ENCODE measurements around the gene GRM8. TPM values are rescaled to one million over a fixed set of nuclear protein-coding genes. Genes with fewer than 3 reads are reported as not detected.

GRM8 gene
- total RNA-seq, 1 experiment from 2014 or later, result 1.8 TPM

- Histone ChIP-seq H3K79me1 (ENCODE audit: insufficient read depth, low read depth, low read length, poor library complexity, severe bottlenecking) (no peaks in the 10 kb centered on the region), H3K56ac (ENCODE audit: insufficient read length, low read depth, low read length) (no peak overlapping the region), H4K8ac (replicated peaks; ENCODE audit: insufficient read length, low read depth, low read length) (no peak overlapping the region), H3K9ac (ENCODE audit: extremely low read depth, insufficient read length, low read length) (no peak overlapping the region), H2BK15ac (ENCODE audit: low read depth, low read length) (no peak overlapping the region), H4K5ac (ENCODE audit: insufficient read length, low read depth, low read length) (no peak overlapping the region), H2AFZ (ENCODE audit: low read length) (no peak overlapping the region), H2BK12ac (ENCODE audit: insufficient read length, low read depth, low read length) (no peak overlapping the region), H3K4me1 (ENCODE audit: insufficient read depth, low read length) (no peaks in the 10 kb centered on the region; the same call in 1 of the 2 replicates), H3K18ac (ENCODE audit: insufficient read length, low read depth, low read length) (no peak overlapping the region), H4K20me1 (ENCODE audit: control insufficient read depth, insufficient read depth, insufficient read length) (no peaks in the 10 kb centered on the region), H3K14ac (ENCODE audit: insufficient read depth, low read length) (no peak overlapping the region; the same call in 1 of the 2 replicates), H2BK120ac (ENCODE audit: low read depth, low read length, poor library complexity, severe bottlenecking) (no peak overlapping the region), H3K4me2 (ENCODE audit: insufficient read depth, insufficient read length, low read length) (no peak overlapping the region), H3K27ac (ENCODE audit: insufficient read length, low read depth, low read length) (no peak overlapping the region), H3K79me2 (ENCODE audit: insufficient read depth, low read length) (no peaks in the 10 kb centered on the region), H2BK20ac (ENCODE audit: low read depth, low read length, poor library complexity, severe bottlenecking) (no peak overlapping the region), H3K4ac (ENCODE audit: low read depth, low read length) (no peak overlapping the region), H3T11ph (ENCODE audit: low read length) (no peak overlapping the region), H2AK5ac (ENCODE audit: insufficient read length, low read length) (no peak overlapping the region), H4K91ac (ENCODE audit: insufficient read length, low read depth, low read length) (no peak overlapping the region), H3K27me3 (ENCODE audit: insufficient read depth, low read length) (no peaks in the 10 kb centered on the region), H3K23ac (ENCODE audit: insufficient read length, low read depth, low read length) (no peak overlapping the region), H3K23me2 (ENCODE audit: insufficient read length, low read depth, low read length, poor library complexity, severe bottlenecking) (no peaks in the 10 kb centered on the region), H3K9me3 (ENCODE audit: control insufficient read depth, low read depth, low read length) (no peaks in the 10 kb centered on the region), H2BK5ac (ENCODE audit: insufficient read length, low read length) (no peak overlapping the region)
- WGBS (ENCODE audit: extremely low coverage, insufficient read length, low lambda C conversion rate), result no CpG with 5 or more reads among the region's 11 CpGs
- H3K4me1 Mint-ChIP-seq, result peaks cover 16 to 24% of the 10 kb centered on the region in 2 experiments
- no peak overlapping the region for H3K4me3 Mint-ChIP-seq
- no peak for DNase-seq
- H3K36me3 Mint-ChIP-seq (ENCODE audit: insufficient read depth in 1 of 3, low read depth in 3 of 3), result peaks cover 2 to 9% (median 2%) of the 10 kb centered on the region in 3 experiments; a peak in 6 of 7 replicates
- no peak overlapping the region; a peak in 1 of 7 replicates for H3K27ac Mint-ChIP-seq
- H3K9me3 Mint-ChIP-seq, result peaks cover 3 to 6% of the 10 kb centered on the region in 2 experiments; a peak in 4 of 5 replicates
- no peaks in the 10 kb centered on the region for H3K27me3 Mint-ChIP-seq (ENCODE audit: low read depth)
- no peak for TF ChIP-seq CTCF (conservative IDR thresholded peaks at IDR 0.05)
These were observed 567.6 kb downstream of the GRM8 start for GRCh38 chr7:126685018-126685573.

Measured in H9 (cell line).